H1 (cell line): ENCODE results near the gene DEFB126. TPM values are rescaled to one million over a fixed set of nuclear protein-coding genes. Genes with fewer than 3 reads are reported as not detected.

Experiments used
- CTCF ChIA-PET: fragments of 300-600 bp; sonication (Branson Sonifier 250); formaldehyde crosslinking; loops from one replicate; lab custom pipeline; 2021; ENCODE audit not compliant: partially characterized antibody; lab: Charles Lee
- POLR2A ChIA-PET: fragments of 300-600 bp; sonication (Branson Sonifier 250); formaldehyde crosslinking; loops from one replicate; lab custom pipeline; 2021; ENCODE audit warnings: inconsistent platforms; ENCODE audit not compliant: partially characterized antibody; lab: Charles Lee
- DNase-seq, 2 experiments: peaks; one replicate each; pipeline versions ENCODE4 v3.0.0 to v3.0.0-alpha.2; 2010 to 2022; ENCODE audit warnings: low spot score in 2 of 2, low read depth in 1 of 2, mixed read lengths in 1 of 2
- FAIRE-seq: peaks from 2 replicates; lab custom pipeline; 2011; peaks lifted over from hg19 to GRCh38; lab: Jason Lieb, UNC
- H2AFZ ChIP-seq: 2 replicates; pipeline ENCODE4 v1.8.1; 2012; ENCODE audit warnings: low read length, inconsistent platforms
- H2AK5ac ChIP-seq: 2 replicates; pipeline ENCODE4 v1.6.1; 2013; ENCODE audit warnings: low read depth, low read length
- H2BK120ac ChIP-seq: replicated peaks from 2 replicates; pipeline ENCODE3; 2013; ENCODE audit warnings: low read depth, low read length, inconsistent platforms
- H2BK12ac ChIP-seq: 2 replicates; pipeline ENCODE4 v1.6.1; 2013; ENCODE audit warnings: low read depth, low read length
- H2BK15ac ChIP-seq: 2 replicates; pipeline ENCODE4 v1.6.1; 2013; ENCODE audit warnings: low read length
- H2BK20ac ChIP-seq: 2 replicates; pipeline ENCODE4 v1.6.1; 2013; ENCODE audit warnings: low read length
- H2BK5ac ChIP-seq: 2 replicates; pipeline ENCODE4 v1.6.1; 2013; ENCODE audit warnings: low read depth, low read length
- H3K14ac ChIP-seq: 2 replicates; pipeline ENCODE4 v1.6.1; 2013; ENCODE audit warnings: inconsistent platforms; ENCODE audit not compliant: insufficient read length
- H3K18ac ChIP-seq: 2 replicates; pipeline ENCODE4 v1.6.1; 2013; ENCODE audit warnings: low read length; ENCODE audit errors: extremely low read depth
- H3K23ac ChIP-seq: 2 replicates; pipeline ENCODE4 v1.6.1; 2013; ENCODE audit warnings: inconsistent platforms; ENCODE audit not compliant: insufficient read length
- H3K23me2 ChIP-seq: 2 replicates; pipeline ENCODE4 v1.6.1; 2013; ENCODE audit warnings: low read depth, low read length
- H3K27ac ChIP-seq: 2 replicates; pipeline ENCODE4 v1.6.1; 2011; ENCODE audit warnings: low read depth, low read length, inconsistent platforms
- H3K27me3 ChIP-seq, 4 experiments: replicated peaks in 1 of 4; 1 replicate in 1 of 4; 2 replicates in 3 of 4; pipeline versions ENCODE4 v1.6.1 to v1.8.1; 2011 to 2013; ENCODE audit warnings: low read length in 3 of 4, mild to moderate bottlenecking in 3 of 4, inconsistent platforms in 2 of 4, mixed read lengths in 2 of 4, moderate library complexity in 1 of 4; ENCODE audit not compliant: control insufficient read depth in 3 of 4, insufficient read depth in 3 of 4; ENCODE audit errors: extremely low read depth in 1 of 4
- H3K36me3 ChIP-seq, 4 experiments: 2 replicates each; pipeline versions ENCODE4 v1.6.1 to v1.8.1; 2011 to 2013; ENCODE audit warnings: mild to moderate bottlenecking in 4 of 4, low read length in 3 of 4, moderate library complexity in 2 of 4, control low read depth in 1 of 4, inconsistent platforms in 1 of 4; ENCODE audit not compliant: insufficient read depth in 4 of 4, control insufficient read depth in 2 of 4
- H3K4ac ChIP-seq: replicated peaks from 2 replicates; pipeline ENCODE3; 2013; ENCODE audit warnings: low read length, low read depth, mixed read lengths, inconsistent platforms; ENCODE audit not compliant: insufficient read length
- H3K4me1 ChIP-seq, 4 experiments: replicated peaks in 1 of 4; 1 replicate in 1 of 4; 2 replicates in 3 of 4; pipeline versions ENCODE4 v1.6.1 to v1.8.1; 2011 to 2013; ENCODE audit warnings: low read length in 3 of 4, inconsistent platforms in 2 of 4, mixed read lengths in 1 of 4; ENCODE audit not compliant: insufficient read depth in 4 of 4, control insufficient read depth in 3 of 4
- H3K4me2 ChIP-seq, 2 experiments: 2 replicates each; pipeline versions ENCODE4 v1.6.1 to v1.8.1; 2011 to 2013; ENCODE audit warnings: low read depth in 2 of 2, low read length in 2 of 2, control low read depth in 1 of 2, inconsistent platforms in 1 of 2, mild to moderate bottlenecking in 1 of 2; ENCODE audit not compliant: insufficient read depth in 1 of 2
- H3K4me3 ChIP-seq, 4 experiments: fragments of 200-600, 300-600 bp in 1 of 4; sonication (generic), shearing (Covaris generic), sonication (Bioruptor Twin) in 1 of 4; 2 replicates each; pipeline versions ENCODE4 v1.5.1 to v1.8.1; 2011 to 2016; ENCODE audit warnings: low read length in 4 of 4, low read depth in 3 of 4, control low read depth in 2 of 4, inconsistent platforms in 2 of 4, mild to moderate bottlenecking in 2 of 4, mixed read lengths in 1 of 4, moderate library complexity in 1 of 4; ENCODE audit not compliant: insufficient read depth in 2 of 4; ENCODE audit errors: extremely low read depth in 1 of 4
- H3K56ac ChIP-seq: replicated peaks from 2 replicates; pipeline ENCODE3; 2013; ENCODE audit warnings: low read depth, mild to moderate bottlenecking, mixed read lengths, low read length, inconsistent platforms; ENCODE audit not compliant: insufficient read length
- H3K79me1 ChIP-seq: 2 replicates; pipeline ENCODE4 v1.6.1; 2013; ENCODE audit warnings: low read depth, low read length, control low read depth
- H3K79me2 ChIP-seq, 2 experiments: 2 replicates each; pipeline versions ENCODE4 v1.6.1 to v1.8.1; 2012 to 2013; ENCODE audit warnings: low read length in 2 of 2, mild to moderate bottlenecking in 2 of 2, inconsistent platforms in 1 of 2; ENCODE audit not compliant: insufficient read depth in 2 of 2, control insufficient read depth in 1 of 2
- H3K9ac ChIP-seq, 4 experiments: replicated peaks in 1 of 4; 1 replicate in 1 of 4; 2 replicates in 3 of 4; pipeline versions ENCODE4 v1.6.1 to v1.8.1; 2011 to 2013; ENCODE audit warnings: low read depth in 3 of 4, low read length in 3 of 4, control low read depth in 2 of 4, mild to moderate bottlenecking in 2 of 4, moderate library complexity in 2 of 4, inconsistent platforms in 1 of 4; ENCODE audit errors: extremely low read depth in 1 of 4
- H3K9me3 ChIP-seq, 2 experiments: 2 replicates each; pipeline versions ENCODE4 v1.6.1 to v1.8.1; 2012 to 2013; ENCODE audit warnings: mild to moderate bottlenecking in 2 of 2, moderate library complexity in 2 of 2, control low read depth in 1 of 2, inconsistent platforms in 1 of 2, low read depth in 1 of 2, low read length in 1 of 2, mixed read lengths in 1 of 2; ENCODE audit not compliant: insufficient read depth in 2 of 2
- H4K20me1 ChIP-seq, 2 experiments: replicated peaks in 1 of 2; 2 replicates each; pipeline versions ENCODE3 to v1.8.1; 2011 to 2013; ENCODE audit warnings: inconsistent platforms in 2 of 2, low read length in 2 of 2, mild to moderate bottlenecking in 1 of 2; ENCODE audit not compliant: insufficient read depth in 2 of 2, control insufficient read depth in 1 of 2
- H4K5ac ChIP-seq: 2 replicates; pipeline ENCODE4 v1.6.1; 2013; ENCODE audit warnings: low read length, low read depth, mixed read lengths, inconsistent platforms; ENCODE audit not compliant: insufficient read length
- H4K8ac ChIP-seq: 2 replicates; pipeline ENCODE4 v1.8.0; 2013; ENCODE audit warnings: mild to moderate bottlenecking, moderate library complexity, low read length, inconsistent platforms; ENCODE audit not compliant: insufficient read depth; ENCODE audit errors: extremely low read depth
- H4K91ac ChIP-seq: replicated peaks from 2 replicates; pipeline ENCODE3; 2013; ENCODE audit warnings: low read length, mixed read lengths, inconsistent platforms; ENCODE audit not compliant: insufficient read length
- ASH2L ChIP-seq: fragments of 200-600, 300-600 bp; sonication (generic); IDR thresholded peaks from one replicate; pipeline ENCODE4 v1.7.1; 2017; ENCODE audit warnings: low read length
- ATF2 ChIP-seq: IDR thresholded peaks from 2 replicates; pipeline ENCODE4 v1.6.1; 2012; ENCODE audit warnings: low read length, inconsistent platforms
- SP2 ChIP-seq: IDR thresholded peaks from 2 replicates; pipeline ENCODE4 v1.6.1; 2012; ENCODE audit warnings: mild to moderate bottlenecking, low read length, inconsistent platforms
- SUZ12 ChIP-seq: fragments of 200-600 bp; sonication (generic); IDR thresholded peaks from 2 replicates; pipeline ENCODE4 v1.6.1; 2012; ENCODE audit warnings: mild to moderate bottlenecking, inconsistent platforms, low read length, moderate library complexity, mixed read lengths
- WGBS, 2 experiments: shearing (Covaris generic) in 1 of 2; methylation state at CpG; one replicate each; pipeline versions ENCODE4 v1.1.6 to v1.1.7; 2013 to 2015; ENCODE audit warnings: low lambda C conversion rate in 2 of 2, mixed read lengths in 2 of 2, inconsistent platforms in 1 of 2, low coverage in 1 of 2, missing lambda C conversion rate in 1 of 2; ENCODE audit not compliant: insufficient replicate concordance in 2 of 2, insufficient coverage in 1 of 2, insufficient read length in 1 of 2; ENCODE audit errors: extremely low coverage in 1 of 2, missing lambda C conversion rate in 1 of 2; 5-methylcytosine and 5-hydroxymethylcytosine counted together
- long read RNA-seq, 2 experiments: library from RNA in 1 of 2; library from capped mRNA in 1 of 2; stranded (forward); transcript quantifications; one replicate each; pipeline ENCODE4 v2.0.0, GENCODE V29; 2021; ENCODE audit warnings: inconsistent platforms in 1 of 2
- polyA minus RNA-seq, 3 experiments: library from RNA; depleted of rRNA, polyadenylated mRNA; stranded (reverse); fragments of >200 nt; gene quantifications; 1 replicate in 2 of 3; 2 replicates in 1 of 3; pipeline ENCODE4 v1.2.3, GENCODE V29; 2011
- polyA plus RNA-seq, 7 experiments: library from polyadenylated mRNA; depleted of rRNA in 3 of 7; stranded (reverse) in 5 of 7; unstranded in 2 of 7; fragments of >200 nt in 5 of 7; fragments of 200-250 nt in 2 of 7; gene quantifications; 1 replicate in 5 of 7; 2 replicates in 1 of 7; 4 replicates in 1 of 7; pipeline versions ENCODE4 v1.2.1 to v1.2.3, GENCODE V29; 2011 to 2013; ENCODE audit warnings: missing spikeins in 2 of 7, mixed read lengths in 2 of 7
- total RNA-seq: library from RNA; stranded (reverse); fragmentation: NEBNext Ultra II Directional; extraction: Animal tissue kit (Norgen Biotek cat#: 25700); gene quantifications from 2 replicates; pipeline ENCODE4 v1.2.1, GENCODE V29; 2021

The DEFB126 gene
- total RNA-seq (not detected in 2 replicates), polyA plus RNA-seq (2011; rRNA removed) (not detected in 2 replicates), polyA minus RNA-seq (2011; rRNA and poly(A)+ RNA removed) (not detected in 2 replicates)
- polyA plus RNA-seq (2011; cell fraction: cytosol; rRNA removed): not detected
- not detected for polyA plus RNA-seq (2011; cell fraction: nucleus; rRNA removed)
- polyA plus RNA-seq (2012, experiment 1 of 2): not detected in 4 replicates
- polyA plus RNA-seq (2012, experiment 2 of 2): not detected
- not detected for polyA plus RNA-seq (2013, experiment 1 of 2)
- polyA plus RNA-seq (2013, experiment 2 of 2): not detected
- not detected for polyA minus RNA-seq (2011; cell fraction: cytosol; rRNA and poly(A)+ RNA removed)
- polyA minus RNA-seq (2011; cell fraction: nucleus; rRNA and poly(A)+ RNA removed): not detected
- long read RNA-seq, experiment 1: 0 reads
- long read RNA-seq, experiment 2: 0 reads

- no peak within 1 kb of the TSS for H2BK12ac ChIP-seq
- no peak within 1 kb of the TSS for H3K4me2 ChIP-seq
- H2BK20ac ChIP-seq: no peak within 1 kb of the TSS
- H3K4ac ChIP-seq: no peak within 1 kb of the TSS
- no peaks in the 10 kb centered on the region for H3K23me2 ChIP-seq
- no peaks in the 10 kb centered on the region for H3K79me2 ChIP-seq
- no peak within 1 kb of the TSS for H4K5ac ChIP-seq
- 80% methylated on average over 1 of the region's 1 CpG; no CpG with 5 or more reads in 1 of the 2 experiments for WGBS, 2 experiments
- H3K79me1 ChIP-seq: no peaks in the 10 kb centered on the region
- no peak within 1 kb of the TSS for H3K56ac ChIP-seq
- H2AK5ac ChIP-seq: no peak within 1 kb of the TSS
- H3K27ac ChIP-seq: no peak within 1 kb of the TSS
- H3K4me3 ChIP-seq: no peak within 1 kb of the TSS
- H2BK5ac ChIP-seq: no peak within 1 kb of the TSS
- no peak within 1 kb of the TSS for H3K23ac ChIP-seq
- no peak for FAIRE-seq
- H4K8ac ChIP-seq: no peak within 1 kb of the TSS
- H2AFZ ChIP-seq: no peak within 1 kb of the TSS
- DNase-seq: no peak
- H3K18ac ChIP-seq: no peak within 1 kb of the TSS
- TF ChIP-seq SUZ12 (no peak), ASH2L (no peak), SP2 (no peak), ATF2 (no peak)
- H4K91ac ChIP-seq: no peak within 1 kb of the TSS
- H3K14ac ChIP-seq: no peak within 1 kb of the TSS
- CTCF ChIA-PET: no interaction called here
- H3K27me3 ChIP-seq: no peaks in the 10 kb centered on the region
- peaks cover 32 to 36% of the 10 kb centered on the region in 2 experiments; a peak in 3 of 4 replicates for H3K9me3 ChIP-seq
- H3K4me1 ChIP-seq: no peaks in the 10 kb centered on the region
- no peak within 1 kb of the TSS for H2BK120ac ChIP-seq
- H4K20me1 ChIP-seq: no peaks in the 10 kb centered on the region
- POLR2A ChIA-PET: no interaction called here
- H3K36me3 ChIP-seq: no peaks in the 10 kb centered on the region
- no peak within 1 kb of the TSS for H2BK15ac ChIP-seq
- H3K9ac ChIP-seq: no peak within 1 kb of the TSS
Measured at GRCh38 chr20:142290-142689, at the start of gene DEFB126. DEFB126 (plus strand) TSS chr20:142590; CDS start chr20:142629, 39 bp downstream.
